GM23338 (cell line): ENCODE measurements around the gene NLK. TPM values are rescaled to one million over a fixed set of nuclear protein-coding genes. Genes with fewer than 3 reads are reported as not detected.

Experiments used
- ATAC-seq: fragments of 200-7000 bp; cut with Tn5 transposase; 3 replicates; pipeline ENCODE4 v1.9.1; 2020
- DNase-seq: peaks from one replicate; pipeline ENCODE4 v3.0.0-alpha.2; 2015; ENCODE audit warnings: low spot score
- H2AFZ ChIP-seq: fragments of 200-600 bp; sonication (generic); 2 replicates; pipeline ENCODE4 v1.8.0; 2016; ENCODE audit warnings: antibody characterized with exemption, mild to moderate bottlenecking, moderate library complexity
- H3F3A ChIP-seq: fragments of 200-600 bp; sonication (generic); replicated peaks from 2 replicates; pipeline ENCODE4 v1.8.0; 2017; ENCODE audit warnings: antibody characterized with exemption, mixed run types, low read depth
- H3K27ac ChIP-seq: fragments of 200-600 bp; sonication (generic); 2 replicates; pipeline ENCODE4 v1.6.1; 2016; ENCODE audit warnings: low read depth
- H3K27me3 ChIP-seq: fragments of 200-600 bp; sonication (generic); 2 replicates; pipeline ENCODE4 v1.8.0; 2016; ENCODE audit warnings: mild to moderate bottlenecking, mixed run types, moderate library complexity; ENCODE audit not compliant: insufficient read depth
- H3K36me3 ChIP-seq: fragments of 200-600 bp; sonication (generic); 2 replicates; pipeline ENCODE4 v1.8.0; 2016; ENCODE audit warnings: mild to moderate bottlenecking; ENCODE audit not compliant: insufficient read depth
- H3K4me1 ChIP-seq: fragments of 200-600 bp; sonication (generic); 2 replicates; pipeline ENCODE4 v1.8.0; 2016; ENCODE audit warnings: mild to moderate bottlenecking, moderate library complexity; ENCODE audit not compliant: insufficient read depth
- H3K4me2 ChIP-seq: fragments of 200-600 bp; sonication (generic); 2 replicates; pipeline ENCODE4 v1.7.1; 2017; ENCODE audit warnings: mixed run types
- H3K4me3 ChIP-seq: fragments of 200-600 bp; sonication (generic); 2 replicates; pipeline ENCODE4 v1.6.1; 2016; ENCODE audit warnings: mixed run types
- H3K79me2 ChIP-seq: fragments of 200-600 bp; sonication (generic); replicated peaks from 2 replicates; pipeline ENCODE4 v1.8.0; 2017; ENCODE audit warnings: mild to moderate bottlenecking; ENCODE audit not compliant: insufficient read depth
- H3K9me2 ChIP-seq: fragments of 200-600 bp; sonication (generic); 2 replicates; pipeline ENCODE4 v1.8.0; 2017; ENCODE audit not compliant: insufficient read depth
- H4K20me1 ChIP-seq: fragments of 200-600 bp; sonication (generic); replicated peaks from 2 replicates; pipeline ENCODE4 v1.8.0; 2017; ENCODE audit warnings: mild to moderate bottlenecking; ENCODE audit not compliant: insufficient read depth
- H3K27ac Mint-ChIP-seq: 2 replicates; pipeline ENCODE4 v1.8.0; 2020; ENCODE audit warnings: inconsistent platforms, mild to moderate bottlenecking, moderate library complexity, mixed read lengths
- H3K27me3 Mint-ChIP-seq: 3 replicates; pipeline ENCODE4 v1.8.0; 2022; ENCODE audit warnings: low read depth, mild to moderate bottlenecking, moderate library complexity, mixed read lengths, inconsistent platforms; ENCODE audit not compliant: insufficient read depth, poor library complexity
- H3K36me3 Mint-ChIP-seq: 3 replicates; pipeline ENCODE4 v1.8.0; 2021; ENCODE audit warnings: low read depth, mild to moderate bottlenecking, inconsistent platforms, moderate library complexity, mixed read lengths
- H3K4me1 Mint-ChIP-seq: 3 replicates; pipeline ENCODE4 v1.8.0; 2020; ENCODE audit warnings: mild to moderate bottlenecking, inconsistent platforms, mixed read lengths
- H3K4me3 Mint-ChIP-seq: 3 replicates; pipeline ENCODE4 v1.8.0; 2021; ENCODE audit warnings: moderate library complexity, mild to moderate bottlenecking, inconsistent platforms, mixed read lengths
- H3K9me3 Mint-ChIP-seq: 3 replicates; pipeline ENCODE4 v1.8.0; 2020; ENCODE audit warnings: moderate library complexity, mild to moderate bottlenecking, inconsistent platforms, mixed read lengths
- EZH2 ChIP-seq: fragments of 200-600 bp; sonication (generic); IDR thresholded peaks from one replicate; pipeline ENCODE4 v1.8.0; 2017; ENCODE audit warnings: antibody characterized with exemption, mild to moderate bottlenecking, low read depth; ENCODE audit not compliant: unreplicated experiment
- EZH2phosphoT487 ChIP-seq: fragments of 200-600 bp; sonication (generic); IDR thresholded peaks from one replicate; pipeline ENCODE4 v1.8.1; 2018; ENCODE audit warnings: antibody characterized with exemption; ENCODE audit not compliant: unreplicated experiment
- JUNB ChIP-seq: IDR thresholded peaks from one replicate; pipeline ENCODE4 v1.6.1; 2016; ENCODE audit warnings: antibody characterized with exemption; ENCODE audit not compliant: unreplicated experiment
- NANOG ChIP-seq: IDR thresholded peaks from 2 replicates; pipeline ENCODE4 v1.6.1; 2016; ENCODE audit warnings: antibody characterized with exemption, borderline replicate concordance
- POLR2AphosphoS5 ChIP-seq: IDR thresholded peaks from 2 replicates; pipeline ENCODE4 v1.6.1; 2016; ENCODE audit warnings: antibody characterized with exemption, low read depth
- STAT1 ChIP-seq: IDR thresholded peaks from one replicate; pipeline ENCODE4 v1.6.1; 2016; ENCODE audit warnings: antibody characterized with exemption; ENCODE audit not compliant: unreplicated experiment
- ZNF114 ChIP-seq: fragments of 250-450 bp; sonication (Bioruptor Pico); IDR thresholded peaks from 2 replicates; pipeline ENCODE4 v1.5.0; 2020; ENCODE audit warnings: mild to moderate bottlenecking, moderate library complexity
- ZNF331 ChIP-seq: fragments of 250-450 bp; sonication (Bioruptor Pico); IDR thresholded peaks from 2 replicates; pipeline ENCODE4 v1.5.0; 2020; ENCODE audit warnings: low read depth, mild to moderate bottlenecking, moderate library complexity
- polyA plus RNA-seq: library from polyadenylated mRNA; unstranded; fragments of >200 nt; fragmentation: Nextera tagmentation; extraction: Ambion mirVana; gene quantifications from 2 replicates; pipeline ENCODE4 v1.2.1, GENCODE V29; 2016
- total RNA-seq: library from RNA; depleted of rRNA; stranded (reverse); fragments of >200 nt; shearing (Covaris generic); gene quantifications from 2 replicates; pipeline ENCODE4 v1.2.3, GENCODE V29; 2014
- TF ChIP-seq, protein P1 (sequence below), 2 experiments: fragments of 200-600 bp in 1 of 2; sonication (generic) in 1 of 2; conservative IDR thresholded peaks; 2 replicates each; pipeline versions ENCODE4 v1.5.1 to v1.6.1; 2016 to 2017; ENCODE audit warnings: antibody characterized with exemption in 2 of 2, low read depth in 2 of 2, mild to moderate bottlenecking in 2 of 2, moderate library complexity in 1 of 2
- TF ChIP-seq, protein P2 (sequence below): IDR thresholded peaks from 2 replicates; pipeline ENCODE4 v1.6.1; 2016; ENCODE audit warnings: antibody characterized with exemption
- TF ChIP-seq, protein P3 (sequence below): IDR thresholded peaks from one replicate; pipeline ENCODE4 v1.6.1; 2018; ENCODE audit warnings: antibody characterized with exemption; ENCODE audit not compliant: unreplicated experiment

Gene NLK
- total and polyA plus RNA-seq, 2 experiments from 2014 or later: 34.7 to 78.5 TPM

DNA sequence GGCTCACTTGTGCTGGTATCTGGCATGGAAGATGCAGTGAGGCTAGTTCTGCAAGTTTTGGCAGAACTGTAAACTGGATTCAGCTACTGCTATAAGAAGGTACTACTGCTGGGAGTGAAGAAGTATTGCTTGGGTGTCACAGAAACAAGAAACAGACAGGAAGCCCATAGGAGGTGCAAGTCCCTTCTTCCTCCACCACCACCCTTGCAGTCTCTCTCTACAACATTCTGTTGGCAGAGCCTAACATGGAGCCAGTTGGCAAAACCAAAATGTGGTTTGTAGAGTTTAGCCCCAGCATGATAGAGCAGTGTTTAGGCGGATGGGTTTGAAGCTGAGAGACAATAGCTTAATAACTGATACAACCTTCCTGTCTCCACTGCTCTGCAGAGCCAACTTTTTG is 72.6 kb downstream of the NLK start:
- Histone ChIP-seq H3F3A (no peaks in the 10 kb centered on the region), H3K79me2 (peaks cover 92% of the 10 kb centered on the region), H3K4me1 (peaks cover 66% of the 10 kb centered on the region), H2AFZ (no peak overlapping the region), H3K9me2 (no peaks in the 10 kb centered on the region), H3K4me2 (no peak overlapping the region), H4K20me1 (peaks cover 7% of the 10 kb centered on the region; the same call in 1 of the 2 replicates), H3K27me3 (no peaks in the 10 kb centered on the region), H3K4me3 (no peak overlapping the region), H3K27ac (0 out of 2 replicates have a peak overlapping the region, but pooled peaks have one; percentile 14), H3K36me3 (no peaks in the 10 kb centered on the region)
- ATAC-seq: peak; percentile 37
- no peaks in the 10 kb centered on the region for H3K9me3 Mint-ChIP-seq
- 0 out of 3 replicates have a peak, but pooled peaks cover 3% of the 10 kb centered on the region for H3K36me3 Mint-ChIP-seq
- peaks cover 1% of the 10 kb centered on the region for H3K27me3 Mint-ChIP-seq
- peak overlapping the region; percentile 23; the same call in 1 of the 3 replicates for H3K4me3 Mint-ChIP-seq
- peak overlapping the region; percentile 25; the same call in 1 of the 2 replicates for H3K27ac Mint-ChIP-seq
- DNase-seq: no peak
- H3K4me1 Mint-ChIP-seq: peaks cover 67% of the 10 kb centered on the region
- TF ChIP-seq JUNB (no peak), POLR2AphosphoS5 (no peak), EZH2phosphoT487 (no peak), ZNF114 (CRISPR knock-in tag) (no peak), STAT1 (no peak), EZH2 (no peak), NANOG (no peak)
- TF ChIP-seq, protein P1, sequence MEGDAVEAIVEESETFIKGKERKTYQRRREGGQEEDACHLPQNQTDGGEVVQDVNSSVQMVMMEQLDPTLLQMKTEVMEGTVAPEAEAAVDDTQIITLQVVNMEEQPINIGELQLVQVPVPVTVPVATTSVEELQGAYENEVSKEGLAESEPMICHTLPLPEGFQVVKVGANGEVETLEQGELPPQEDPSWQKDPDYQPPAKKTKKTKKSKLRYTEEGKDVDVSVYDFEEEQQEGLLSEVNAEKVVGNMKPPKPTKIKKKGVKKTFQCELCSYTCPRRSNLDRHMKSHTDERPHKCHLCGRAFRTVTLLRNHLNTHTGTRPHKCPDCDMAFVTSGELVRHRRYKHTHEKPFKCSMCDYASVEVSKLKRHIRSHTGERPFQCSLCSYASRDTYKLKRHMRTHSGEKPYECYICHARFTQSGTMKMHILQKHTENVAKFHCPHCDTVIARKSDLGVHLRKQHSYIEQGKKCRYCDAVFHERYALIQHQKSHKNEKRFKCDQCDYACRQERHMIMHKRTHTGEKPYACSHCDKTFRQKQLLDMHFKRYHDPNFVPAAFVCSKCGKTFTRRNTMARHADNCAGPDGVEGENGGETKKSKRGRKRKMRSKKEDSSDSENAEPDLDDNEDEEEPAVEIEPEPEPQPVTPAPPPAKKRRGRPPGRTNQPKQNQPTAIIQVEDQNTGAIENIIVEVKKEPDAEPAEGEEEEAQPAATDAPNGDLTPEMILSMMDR (conservative IDR thresholded peaks at IDR 0.05; ENCODE audit: low read depth in 2 of 2): no peak

DNA sequence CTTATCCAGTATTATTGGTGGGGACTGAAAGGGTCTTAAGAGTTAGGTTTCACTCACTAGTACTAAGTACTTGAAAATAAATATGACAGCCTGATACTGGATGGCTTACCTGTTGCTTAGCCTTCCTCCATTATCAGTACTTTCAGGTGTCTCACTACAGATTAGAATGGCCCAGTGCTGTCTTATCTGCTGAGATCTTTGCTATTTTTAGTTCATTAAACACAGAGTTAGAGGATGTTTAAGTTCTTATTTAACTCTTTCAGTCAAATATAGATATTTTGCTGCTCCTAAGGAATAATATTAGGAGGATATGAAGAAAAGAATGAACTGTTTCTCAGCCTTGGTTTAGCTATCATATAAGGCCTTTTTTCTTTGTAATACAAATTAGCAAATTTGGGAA is 74.8 kb downstream of the NLK start:
- peaks cover 79% of the 10 kb centered on the region for H3K79me2 ChIP-seq
- peaks cover 55% of the 10 kb centered on the region for H3K4me1 Mint-ChIP-seq
- no peak for ATAC-seq
- peaks cover under 1% of the 10 kb centered on the region; the same call in 1 of the 3 replicates for H3K36me3 Mint-ChIP-seq
- H3K9me2 ChIP-seq: no peaks in the 10 kb centered on the region
- H4K20me1 ChIP-seq: peaks cover 7% of the 10 kb centered on the region; the same call in 1 of the 2 replicates
- H3K4me3 Mint-ChIP-seq: no peak overlapping the region
- H3K4me3 ChIP-seq: no peak overlapping the region
- H3K27me3 ChIP-seq: no peaks in the 10 kb centered on the region
- no peaks in the 10 kb centered on the region for H3K9me3 Mint-ChIP-seq
- no peak for DNase-seq
- H3K4me1 ChIP-seq: peaks cover 57% of the 10 kb centered on the region
- peaks cover 2% of the 10 kb centered on the region for H3K27me3 Mint-ChIP-seq
- no peak overlapping the region for H2AFZ ChIP-seq
- no peaks in the 10 kb centered on the region for H3F3A ChIP-seq
- no peaks in the 10 kb centered on the region for H3K36me3 ChIP-seq
- H3K27ac ChIP-seq: no peak overlapping the region
- H3K4me2 ChIP-seq: peak overlapping the region; percentile 17
- no peak overlapping the region for H3K27ac Mint-ChIP-seq
- TF ChIP-seq ZNF331 (no peak), EZH2 (no peak), ZNF114 (CRISPR knock-in tag) (no peak), EZH2phosphoT487 (no peak)
- TF ChIP-seq, protein P2, sequence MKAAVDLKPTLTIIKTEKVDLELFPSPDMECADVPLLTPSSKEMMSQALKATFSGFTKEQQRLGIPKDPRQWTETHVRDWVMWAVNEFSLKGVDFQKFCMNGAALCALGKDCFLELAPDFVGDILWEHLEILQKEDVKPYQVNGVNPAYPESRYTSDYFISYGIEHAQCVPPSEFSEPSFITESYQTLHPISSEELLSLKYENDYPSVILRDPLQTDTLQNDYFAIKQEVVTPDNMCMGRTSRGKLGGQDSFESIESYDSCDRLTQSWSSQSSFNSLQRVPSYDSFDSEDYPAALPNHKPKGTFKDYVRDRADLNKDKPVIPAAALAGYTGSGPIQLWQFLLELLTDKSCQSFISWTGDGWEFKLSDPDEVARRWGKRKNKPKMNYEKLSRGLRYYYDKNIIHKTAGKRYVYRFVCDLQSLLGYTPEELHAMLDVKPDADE: no peak
- TF ChIP-seq, protein P3, sequence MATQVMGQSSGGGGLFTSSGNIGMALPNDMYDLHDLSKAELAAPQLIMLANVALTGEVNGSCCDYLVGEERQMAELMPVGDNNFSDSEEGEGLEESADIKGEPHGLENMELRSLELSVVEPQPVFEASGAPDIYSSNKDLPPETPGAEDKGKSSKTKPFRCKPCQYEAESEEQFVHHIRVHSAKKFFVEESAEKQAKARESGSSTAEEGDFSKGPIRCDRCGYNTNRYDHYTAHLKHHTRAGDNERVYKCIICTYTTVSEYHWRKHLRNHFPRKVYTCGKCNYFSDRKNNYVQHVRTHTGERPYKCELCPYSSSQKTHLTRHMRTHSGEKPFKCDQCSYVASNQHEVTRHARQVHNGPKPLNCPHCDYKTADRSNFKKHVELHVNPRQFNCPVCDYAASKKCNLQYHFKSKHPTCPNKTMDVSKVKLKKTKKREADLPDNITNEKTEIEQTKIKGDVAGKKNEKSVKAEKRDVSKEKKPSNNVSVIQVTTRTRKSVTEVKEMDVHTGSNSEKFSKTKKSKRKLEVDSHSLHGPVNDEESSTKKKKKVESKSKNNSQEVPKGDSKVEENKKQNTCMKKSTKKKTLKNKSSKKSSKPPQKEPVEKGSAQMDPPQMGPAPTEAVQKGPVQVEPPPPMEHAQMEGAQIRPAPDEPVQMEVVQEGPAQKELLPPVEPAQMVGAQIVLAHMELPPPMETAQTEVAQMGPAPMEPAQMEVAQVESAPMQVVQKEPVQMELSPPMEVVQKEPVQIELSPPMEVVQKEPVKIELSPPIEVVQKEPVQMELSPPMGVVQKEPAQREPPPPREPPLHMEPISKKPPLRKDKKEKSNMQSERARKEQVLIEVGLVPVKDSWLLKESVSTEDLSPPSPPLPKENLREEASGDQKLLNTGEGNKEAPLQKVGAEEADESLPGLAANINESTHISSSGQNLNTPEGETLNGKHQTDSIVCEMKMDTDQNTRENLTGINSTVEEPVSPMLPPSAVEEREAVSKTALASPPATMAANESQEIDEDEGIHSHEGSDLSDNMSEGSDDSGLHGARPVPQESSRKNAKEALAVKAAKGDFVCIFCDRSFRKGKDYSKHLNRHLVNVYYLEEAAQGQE: no peak
